ENCODE measurements around the gene ASZ1.

GRCh38 chr7:117444646-117445045 lies 17.4 kb upstream of the ASZ1 start:
- TF ChIP-seq CTCF (IDR thresholded peaks at IDR 0.05) (no peak), POLR2A (IDR thresholded peaks at IDR 0.05) (no peak)
